ENCODE measurements around the gene OR56A3.

OR56A3 gene

DNA sequence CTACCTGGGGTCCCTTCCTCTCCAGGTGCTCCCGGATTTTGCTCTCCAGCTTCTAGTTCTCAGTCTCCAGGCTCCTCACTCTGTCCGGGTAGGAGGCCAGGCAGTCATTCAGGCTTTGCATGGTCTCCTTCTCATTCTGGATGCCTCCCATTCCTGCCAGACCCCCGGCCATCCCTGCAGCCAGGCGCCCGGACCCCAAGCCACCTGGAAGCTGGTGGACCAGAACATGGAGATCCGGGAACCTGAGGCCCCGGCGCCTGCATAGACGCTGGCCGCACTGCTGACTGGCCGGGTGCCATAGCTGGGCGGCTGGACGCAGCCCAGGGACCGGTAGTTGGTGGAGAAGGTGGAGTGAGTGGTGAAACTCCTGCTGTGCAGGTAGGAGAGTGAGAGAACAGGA lies 52.7 kb downstream of the OR56A3 start:
- no peak for DNase-seq (ENCODE audit: low read depth)
- H3K4me3 ChIP-seq (ENCODE audit: low read depth, low read length), result no peak overlapping the region
- TF ChIP-seq, protein P1, sequence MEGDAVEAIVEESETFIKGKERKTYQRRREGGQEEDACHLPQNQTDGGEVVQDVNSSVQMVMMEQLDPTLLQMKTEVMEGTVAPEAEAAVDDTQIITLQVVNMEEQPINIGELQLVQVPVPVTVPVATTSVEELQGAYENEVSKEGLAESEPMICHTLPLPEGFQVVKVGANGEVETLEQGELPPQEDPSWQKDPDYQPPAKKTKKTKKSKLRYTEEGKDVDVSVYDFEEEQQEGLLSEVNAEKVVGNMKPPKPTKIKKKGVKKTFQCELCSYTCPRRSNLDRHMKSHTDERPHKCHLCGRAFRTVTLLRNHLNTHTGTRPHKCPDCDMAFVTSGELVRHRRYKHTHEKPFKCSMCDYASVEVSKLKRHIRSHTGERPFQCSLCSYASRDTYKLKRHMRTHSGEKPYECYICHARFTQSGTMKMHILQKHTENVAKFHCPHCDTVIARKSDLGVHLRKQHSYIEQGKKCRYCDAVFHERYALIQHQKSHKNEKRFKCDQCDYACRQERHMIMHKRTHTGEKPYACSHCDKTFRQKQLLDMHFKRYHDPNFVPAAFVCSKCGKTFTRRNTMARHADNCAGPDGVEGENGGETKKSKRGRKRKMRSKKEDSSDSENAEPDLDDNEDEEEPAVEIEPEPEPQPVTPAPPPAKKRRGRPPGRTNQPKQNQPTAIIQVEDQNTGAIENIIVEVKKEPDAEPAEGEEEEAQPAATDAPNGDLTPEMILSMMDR (conservative IDR thresholded peaks at IDR 0.05; ENCODE audit: low read depth, low read length), result no peak
